Measurements from ENCODE around the gene KLHL7.

Gene KLHL7

DNA sequence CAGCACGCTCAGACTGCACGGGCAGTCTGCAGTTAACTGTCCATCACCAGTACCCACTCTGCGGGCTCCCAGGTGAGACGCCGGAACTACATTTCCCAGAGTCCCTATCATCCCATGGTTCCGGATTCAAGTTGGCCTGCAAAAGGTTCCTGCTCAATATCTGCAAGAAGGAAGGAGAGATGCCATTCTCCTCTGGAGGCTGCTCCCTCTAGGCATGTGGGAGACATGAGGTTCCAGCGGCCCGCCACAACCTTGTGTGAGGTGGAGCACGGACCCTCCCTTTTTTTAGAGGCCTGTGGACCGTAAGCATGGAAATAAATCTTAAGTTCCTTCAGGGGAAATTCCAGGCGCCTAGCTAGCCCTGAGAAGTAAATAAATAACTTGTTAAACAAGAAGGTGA, 106.0 kb downstream of the KLHL7 start:
- no peak for DNase-seq (ENCODE audit: low read depth, low spot score)
- ChIA-PET POLR2A (no interaction called here), CTCF (no interaction called here)
- H3K4me3 ChIP-seq (ENCODE audit: low read depth, low read length), result no peak overlapping the region
- TF ChIP-seq, protein P1, sequence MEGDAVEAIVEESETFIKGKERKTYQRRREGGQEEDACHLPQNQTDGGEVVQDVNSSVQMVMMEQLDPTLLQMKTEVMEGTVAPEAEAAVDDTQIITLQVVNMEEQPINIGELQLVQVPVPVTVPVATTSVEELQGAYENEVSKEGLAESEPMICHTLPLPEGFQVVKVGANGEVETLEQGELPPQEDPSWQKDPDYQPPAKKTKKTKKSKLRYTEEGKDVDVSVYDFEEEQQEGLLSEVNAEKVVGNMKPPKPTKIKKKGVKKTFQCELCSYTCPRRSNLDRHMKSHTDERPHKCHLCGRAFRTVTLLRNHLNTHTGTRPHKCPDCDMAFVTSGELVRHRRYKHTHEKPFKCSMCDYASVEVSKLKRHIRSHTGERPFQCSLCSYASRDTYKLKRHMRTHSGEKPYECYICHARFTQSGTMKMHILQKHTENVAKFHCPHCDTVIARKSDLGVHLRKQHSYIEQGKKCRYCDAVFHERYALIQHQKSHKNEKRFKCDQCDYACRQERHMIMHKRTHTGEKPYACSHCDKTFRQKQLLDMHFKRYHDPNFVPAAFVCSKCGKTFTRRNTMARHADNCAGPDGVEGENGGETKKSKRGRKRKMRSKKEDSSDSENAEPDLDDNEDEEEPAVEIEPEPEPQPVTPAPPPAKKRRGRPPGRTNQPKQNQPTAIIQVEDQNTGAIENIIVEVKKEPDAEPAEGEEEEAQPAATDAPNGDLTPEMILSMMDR (IDR thresholded peaks at IDR 0.05; ENCODE audit: insufficient read depth, low read length, missing control alignments), result no peak

DNA sequence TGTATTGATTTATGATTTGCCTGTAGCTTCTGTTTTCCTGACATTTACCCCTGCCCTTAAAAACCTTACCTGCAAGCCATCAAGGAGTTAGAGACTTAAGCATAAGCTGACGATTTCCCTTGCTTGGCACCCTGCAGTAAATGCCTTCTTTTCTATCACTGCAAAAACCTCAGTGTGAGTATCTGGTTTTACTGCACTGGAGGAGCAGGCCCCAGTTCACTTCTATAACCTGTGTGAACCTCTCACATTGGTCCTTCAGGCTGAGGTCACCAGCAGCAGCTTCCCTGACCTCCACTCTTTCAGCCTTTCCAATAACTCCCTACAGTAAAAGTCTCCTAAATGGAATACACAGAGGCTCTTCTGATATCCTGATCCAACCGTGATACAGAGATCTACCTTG, 106.8 kb downstream of the KLHL7 start:
- ChIA-PET CTCF (interaction anchor here (1.6 kb wide), 1 partner anchor 59 kb away, joined by 3 read pairs; no protein-coding TSS in a partner anchor), POLR2A (no interaction called here)
- TF ChIP-seq, protein P1 (IDR thresholded peaks at IDR 0.05; ENCODE audit: insufficient read depth, low read length, missing control alignments), result no peak
- no peak for DNase-seq (ENCODE audit: low read depth, low spot score)
- no peak overlapping the region for H3K4me3 ChIP-seq (ENCODE audit: low read depth, low read length)

DNA sequence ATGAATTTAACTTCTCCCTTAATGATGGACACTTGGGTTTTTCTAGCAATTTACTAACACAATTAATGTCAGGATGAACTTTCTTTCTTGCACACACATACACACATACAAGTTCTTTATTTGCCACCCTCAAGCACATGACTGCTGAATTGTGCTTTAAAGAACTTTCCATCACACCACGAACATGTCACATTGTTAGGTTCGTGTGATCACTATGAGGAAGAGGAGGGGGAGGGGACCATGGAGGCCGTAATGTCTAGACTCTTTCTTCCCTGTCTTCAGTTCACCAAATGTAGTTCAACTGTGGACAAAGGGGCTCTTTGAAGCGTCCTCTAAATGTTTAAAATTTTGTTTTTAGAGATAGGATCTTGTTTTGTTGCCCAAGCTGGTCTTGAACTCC, 107.3 kb downstream of the KLHL7 start:
- no peak overlapping the region for H3K4me3 ChIP-seq (ENCODE audit: low read depth, low read length)
- DNase-seq (ENCODE audit: low read depth, low spot score), result no peak
- TF ChIP-seq, protein P1 (IDR thresholded peaks at IDR 0.05; ENCODE audit: insufficient read depth, low read length, missing control alignments), result no peak
- CTCF ChIA-PET, result interaction anchor here (1.6 kb wide), 1 partner anchor 59 kb away, joined by 3 read pairs; no protein-coding TSS in a partner anchor
- POLR2A ChIA-PET, result no interaction called here

DNA sequence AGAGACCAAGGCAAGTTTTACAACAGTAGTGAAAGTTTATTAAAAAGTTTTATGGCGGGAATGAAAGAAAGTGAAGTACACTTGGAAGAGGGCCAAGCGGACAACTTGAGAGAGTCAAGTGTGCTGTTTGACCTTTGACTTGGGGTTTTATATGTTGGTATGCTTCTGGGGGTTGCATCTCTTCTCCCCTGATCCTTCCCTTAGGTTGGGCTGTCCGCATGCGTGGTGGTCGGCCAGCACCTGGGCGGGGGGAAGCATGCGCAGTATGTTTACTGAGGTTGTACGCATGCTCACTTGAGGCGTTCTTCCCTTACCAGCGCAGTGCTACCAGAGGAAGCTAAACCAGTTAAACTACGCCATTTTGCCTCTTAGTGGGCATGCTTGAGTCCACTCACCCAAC, 108.2 kb downstream of the KLHL7 start:
- ChIA-PET CTCF (no interaction called here), POLR2A (no interaction called here)
- H3K4me3 ChIP-seq (ENCODE audit: low read depth, low read length), result no peak overlapping the region
- no peak for DNase-seq (ENCODE audit: low read depth, low spot score)
- TF ChIP-seq, protein P1 (IDR thresholded peaks at IDR 0.05; ENCODE audit: insufficient read depth, low read length, missing control alignments), result no peak

DNA sequence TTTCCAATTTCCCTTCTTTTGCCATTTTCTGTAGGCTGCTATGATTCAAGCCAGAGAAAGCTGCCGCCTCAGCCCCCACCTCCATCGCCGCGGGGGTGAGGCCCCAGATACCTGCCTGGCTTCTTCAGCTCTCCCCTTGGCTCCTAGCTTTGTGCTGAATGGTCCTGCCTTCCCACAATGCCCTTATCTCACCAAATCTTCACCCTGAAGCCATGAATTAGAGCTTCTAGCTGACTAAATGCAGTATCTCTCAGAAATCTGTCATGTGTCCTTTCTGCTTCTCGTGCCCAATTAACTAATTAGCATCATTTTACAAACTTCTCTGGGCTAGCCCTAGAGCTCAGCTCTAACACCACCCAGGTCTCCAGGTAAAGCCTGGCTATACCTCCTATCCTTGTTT, 108.8 kb downstream of the KLHL7 start:
- ChIA-PET CTCF (interaction anchor here (0.6 to 1.5 kb wide), 6 partner anchors 9 to 332 kb away, joined by 3 to 4 read pairs (median 4); no protein-coding TSS in a partner anchor), POLR2A (interaction anchor here (0.6 kb wide), 1 partner anchor 50 kb away, joined by 3 read pairs; no protein-coding TSS in a partner anchor)
- TF ChIP-seq, protein P1 (IDR thresholded peaks at IDR 0.05; ENCODE audit: insufficient read depth, low read length, missing control alignments), result no peak
- DNase-seq (ENCODE audit: low read depth, low spot score), result no peak
- no peak overlapping the region for H3K4me3 ChIP-seq (ENCODE audit: low read depth, low read length)

DNA sequence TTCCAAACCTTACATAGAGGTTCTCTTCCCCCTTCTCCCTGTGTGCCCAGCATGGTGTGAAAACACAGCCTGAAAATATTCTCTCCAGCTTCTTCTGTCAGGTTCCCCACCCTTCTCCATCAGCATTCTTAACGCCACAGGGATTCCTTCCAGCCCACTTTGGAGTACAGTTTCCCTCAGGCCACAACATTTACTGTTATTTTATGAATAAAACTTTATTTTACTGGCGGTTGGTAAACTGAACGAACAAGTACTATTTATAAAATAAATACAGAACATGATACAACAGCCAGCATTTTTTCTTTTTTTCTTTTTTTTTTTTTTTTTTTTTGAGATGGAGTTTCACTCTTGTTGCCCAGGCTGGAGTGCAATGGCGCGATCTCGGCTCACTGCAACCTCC, 109.4 kb downstream of the KLHL7 start:
- no peak for DNase-seq (ENCODE audit: low read depth, low spot score)
- POLR2A ChIA-PET, result interaction anchor here (0.6 kb wide), 1 partner anchor 49 kb away, joined by 3 read pairs; no protein-coding TSS in a partner anchor
- TF ChIP-seq, protein P1 (IDR thresholded peaks at IDR 0.05; ENCODE audit: insufficient read depth, low read length, missing control alignments), result no peak
- CTCF ChIA-PET, result interaction anchor here (0.6 to 1.5 kb wide), 6 partner anchors 8 to 332 kb away, joined by 3 to 4 read pairs (median 4); no protein-coding TSS in a partner anchor
- H3K4me3 ChIP-seq (ENCODE audit: low read depth, low read length), result no peak overlapping the region
